Tibial artery (tissue), 4 donors: ENCODE results near the gene NOL9.
A peak's percentile ranks its signal among the peaks of the same experiment; 100 is the strongest.

Experiments
- DNase-seq, 2 donors: peaks; one replicate each; pipeline ENCODE4 v3.0.0-alpha.2; 2019
- H3K27ac ChIP-seq, 2 donors: fragments of 200-600 bp; sonication (generic) in 1 of 2; 1 replicate in 1 of 2; 2 replicates in 1 of 2; pipeline ENCODE4 v1.5.1; 2018 to 2019; ENCODE audit warnings: mild to moderate bottlenecking in 1 of 2
- H3K27me3 ChIP-seq, 2 donors: fragments of 200-600 bp; sonication (generic) in 1 of 2; one replicate each; pipeline versions ENCODE4 v1.5.1 to v1.6.0; 2016 to 2019
- H3K36me3 ChIP-seq, 3 donors: fragments of 200-600 bp; sonication (generic) in 2 of 3; one replicate each; pipeline ENCODE4 v1.5.1; 2016 to 2019; ENCODE audit warnings: mild to moderate bottlenecking in 2 of 3
- H3K4me1 ChIP-seq, 4 donors: fragments of 200-600 bp; sonication (generic) in 2 of 4; 1 replicate in 3 of 4; 2 replicates in 1 of 4; pipeline ENCODE4 v1.5.1; 2016 to 2019
- H3K4me3 ChIP-seq, 2 donors: fragments of 200-600 bp; sonication (generic) in 1 of 2; 1 replicate in 1 of 2; 2 replicates in 1 of 2; pipeline ENCODE4 v1.5.1; 2018 to 2019; ENCODE audit warnings: mild to moderate bottlenecking in 2 of 2
- H3K9me3 ChIP-seq, 3 donors: fragments of 200-600 bp; sonication (generic) in 1 of 3; one replicate each; pipeline ENCODE4 v1.5.1; 2016 to 2019
- CTCF ChIP-seq, 2 experiments: fragments of 200-600 bp in 1 of 2; fragments of 450-650 bp in 1 of 2; IDR thresholded peaks; one replicate each; pipeline ENCODE4 v1.5.1; 2017 to 2019; ENCODE audit warnings: antibody characterized with exemption in 2 of 2, mild to moderate bottlenecking in 1 of 2, moderate library complexity in 1 of 2
- intact Hi-C: fragments of 100-400 bp; cut with DNase I; formaldehyde crosslinking; loops from one replicate; pipeline ENCODE4 v1.15.0; 2023; ENCODE audit warnings: low total_unique reads

NOL9 gene

GRCh38 chr1:6554031-6554906 lies at the start of gene NOL9:
NOL9 (minus strand) TSS chr1:6554513; CDS start chr1:6554502, 11 bp downstream.
- Histone ChIP-seq H3K27me3 (no peaks in the 10 kb centered on the region), H3K4me3 (peak within 1 kb of the TSS; percentile 85 to 100), H3K4me1 (peaks cover 0 to 27% (median 23%) of the 10 kb centered on the region in 4 donors), H3K9me3 (no peaks in the 10 kb centered on the region), H3K36me3 (peaks cover 13 to 24% (median 19%) of the 10 kb centered on the region in 3 donors), H3K27ac (peak within 1 kb of the TSS; percentile 77 to 86)
- intact Hi-C loops: loop anchor here (10.0 kb wide), 1 partner anchor 69 kb away; no protein-coding TSS in a partner anchor
- TF ChIP-seq CTCF (IDR thresholded peaks at IDR 0.05): peak; percentile 96 to 98
- DNase-seq: peak; percentile 88 to 96

- TF ChIP-seq CTCF (IDR thresholded peaks at IDR 0.05): no peak
- DNase-seq: peak; percentile 53 to 87
- intact Hi-C loops: loop anchor here (5.0 kb wide), 1 partner anchor 34 kb away; no protein-coding TSS in a partner anchor
- no peaks in the 10 kb centered on the region for H3K27me3 ChIP-seq
- peak overlapping the region; percentile 95 to 98 for H3K4me3 ChIP-seq
- H3K9me3 ChIP-seq: no peaks in the 10 kb centered on the region
- H3K4me1 ChIP-seq: peaks cover 0 to 71% (median 39%) of the 10 kb centered on the region in 4 donors
- peaks cover 10 to 15% (median 13%) of the 10 kb centered on the region in 3 donors for H3K36me3 ChIP-seq
- peak overlapping the region; percentile 98 to 99 for H3K27ac ChIP-seq
Measured at GRCh38 chr1:6603238-6603914, 49.1 kb upstream of the NOL9 start.

- no peaks in the 10 kb centered on the region for H3K27me3 ChIP-seq
- TF ChIP-seq CTCF (IDR thresholded peaks at IDR 0.05): no peak
- peak within 1 kb of the TSS; percentile 98 to 99 for H3K27ac ChIP-seq
- intact Hi-C loops: loop anchor here (5.0 kb wide), 1 partner anchor 35 kb away; no protein-coding TSS in a partner anchor
- peak; percentile 86 to 97 for DNase-seq
- peaks cover 0 to 71% (median 45%) of the 10 kb centered on the region in 4 donors for H3K4me1 ChIP-seq
- H3K4me3 ChIP-seq: peak within 1 kb of the TSS; percentile 95 to 98
- H3K9me3 ChIP-seq: no peaks in the 10 kb centered on the region
- H3K36me3 ChIP-seq: peaks cover 16 to 22% (median 19%) of the 10 kb centered on the region in 3 donors
Measured at GRCh38 chr1:6602669-6603237, 48.4 kb upstream of the NOL9 start, which contains the start of gene KLHL21. KLHL21 (minus strand) TSS chr1:6602869; CDS start chr1:6602817, 52 bp downstream.

GRCh38 chr1:6601923-6602668 lies 47.8 kb upstream of the NOL9 start:
- H3K9me3 ChIP-seq: no peaks in the 10 kb centered on the region
- H3K27ac ChIP-seq: peak overlapping the region; percentile 98 to 99
- intact Hi-C loops: loop anchor here (5.0 kb wide), 1 partner anchor 35 kb away; no protein-coding TSS in a partner anchor
- TF ChIP-seq CTCF (IDR thresholded peaks at IDR 0.05): no peak
- peaks cover 23 to 28% (median 26%) of the 10 kb centered on the region in 3 donors for H3K36me3 ChIP-seq
- H3K4me3 ChIP-seq: peak overlapping the region; percentile 95 to 98
- H3K4me1 ChIP-seq: peaks cover 0 to 71% (median 52%) of the 10 kb centered on the region in 4 donors
- no peaks in the 10 kb centered on the region for H3K27me3 ChIP-seq
- DNase-seq: no peak
